MCF 10A (cell line): ENCODE measurements around the gene CCNK. TPM values are rescaled to one million over a fixed set of nuclear protein-coding genes. Genes with fewer than 3 reads are reported as not detected.
A peak's percentile ranks its signal among the peaks of the same experiment; 100 is the strongest.

Experiments
- BruUV-seq: library from RNA; stranded (reverse); fragments of 400-500 nt; replicated peaks from 2 replicates; lab custom pipeline; 2021; lab: Mats Ljungman, UMichigan
- CTCF ChIA-PET: fragments of 300-600 bp; sonication (Branson Sonifier 250); formaldehyde crosslinking; extraction: SDS; loops from one replicate; lab custom pipeline; 2021; ENCODE audit warnings: antibody characterized with exemption, inconsistent platforms; lab: Yijun Ruan, JAX
- POLR2A ChIA-PET: fragments of 300-600, 350-650 bp; sonication (Branson Sonifier 250); formaldehyde crosslinking; extraction: SDS; loops from one replicate; lab custom pipeline; 2020; ENCODE audit warnings: antibody characterized with exemption, inconsistent platforms; lab: Yijun Ruan, JAX
- DNase-seq: peaks from one replicate; pipeline ENCODE4 v3.0.0-alpha.2; 2018; ENCODE audit not compliant: unreplicated experiment
- H3K27ac Mint-ChIP-seq: one replicate; pipeline ENCODE4 v1.8.0; 2022; ENCODE audit warnings: mild to moderate bottlenecking, low read depth, mixed read lengths; ENCODE audit not compliant: unreplicated experiment
- H3K27me3 Mint-ChIP-seq: one replicate; pipeline ENCODE4 v1.8.0; 2022; ENCODE audit warnings: mixed read lengths; ENCODE audit not compliant: insufficient read depth, unreplicated experiment
- H3K36me3 Mint-ChIP-seq: one replicate; pipeline ENCODE4 v1.8.0; 2022; ENCODE audit warnings: mild to moderate bottlenecking, moderate library complexity, mixed read lengths; ENCODE audit not compliant: insufficient read depth, unreplicated experiment
- H3K4me1 Mint-ChIP-seq: one replicate; pipeline ENCODE4 v1.8.0; 2022; ENCODE audit warnings: mixed read lengths; ENCODE audit not compliant: insufficient read depth, unreplicated experiment
- H3K4me3 Mint-ChIP-seq: one replicate; pipeline ENCODE4 v1.8.0; 2022; ENCODE audit warnings: mild to moderate bottlenecking, moderate library complexity, mixed read lengths; ENCODE audit not compliant: unreplicated experiment
- H3K9me3 Mint-ChIP-seq: one replicate; pipeline ENCODE4 v1.8.0; 2022; ENCODE audit warnings: mixed read lengths; ENCODE audit not compliant: unreplicated experiment
- CTCF ChIP-seq: fragments of 200-600 bp; IDR thresholded peaks from one replicate; pipeline ENCODE4 v1.8.0; 2022; ENCODE audit warnings: antibody characterized with exemption, mild to moderate bottlenecking; ENCODE audit not compliant: unreplicated experiment
- intact Hi-C: fragments of 100-400 bp; cut with micrococcal nuclease; formaldehyde crosslinking; loops from 2 replicates; pipeline ENCODE4 v1.14.1; 2022
- total RNA-seq: library from RNA; stranded (reverse); gene quantifications from 2 replicates; pipeline ENCODE4 v1.2.3, GENCODE V29; 2022

The CCNK gene
- total RNA-seq, 1 experiment from 2014 or later, result 70.4 TPM

GRCh38 chr14:99560403-99560802 is 79.2 kb downstream of the CCNK start:
- ChIA-PET POLR2A (no interaction called here), CTCF (no interaction called here)
- DNase-seq, result no peak
- H3K27me3 Mint-ChIP-seq, result no peaks in the 10 kb centered on the region
- H3K27ac Mint-ChIP-seq, result no peak overlapping the region
- H3K36me3 Mint-ChIP-seq, result peaks cover 7% of the 10 kb centered on the region
- H3K4me3 Mint-ChIP-seq, result no peak overlapping the region
- intact Hi-C loops, result no loop called here
- TF ChIP-seq CTCF, result no peak
- H3K4me1 Mint-ChIP-seq, result peaks cover 23% of the 10 kb centered on the region
- H3K9me3 Mint-ChIP-seq, result no peaks in the 10 kb centered on the region
- no TSS peak for BruUV-seq

GRCh38 chr14:99560922-99561683 is 79.9 kb downstream of the CCNK start:
- no peak for TF ChIP-seq CTCF
- Mint-ChIP-seq H3K36me3 (peaks cover 7% of the 10 kb centered on the region), H3K4me3 (no peak overlapping the region), H3K9me3 (no peaks in the 10 kb centered on the region), H3K4me1 (peaks cover 30% of the 10 kb centered on the region), H3K27me3 (no peaks in the 10 kb centered on the region), H3K27ac (no peak overlapping the region)
- no peak for DNase-seq
- ChIA-PET POLR2A (interaction anchor here (0.9 kb wide), 1 partner anchor 15 kb away, joined by 3 read pairs; no protein-coding TSS in a partner anchor), CTCF (interaction anchor here (1.3 kb wide), 1 partner anchor 63 kb away, joined by 4 read pairs; no protein-coding TSS in a partner anchor)
- intact Hi-C loops, result no loop called here
- no TSS peak for BruUV-seq

GRCh38 chr14:99561864-99562263 is 80.7 kb downstream of the CCNK start:
- H3K27ac Mint-ChIP-seq, result no peak overlapping the region
- intact Hi-C loops, result no loop called here
- no peak for TF ChIP-seq CTCF
- ChIA-PET POLR2A (interaction anchor here (0.5 to 0.9 kb wide), 2 partner anchors 14 to 631 kb away, joined by 3 read pairs; no protein-coding TSS in a partner anchor), CTCF (interaction anchor here (1.1 to 1.3 kb wide), 2 partner anchors 47 to 63 kb away, joined by 3 to 4 read pairs; no protein-coding TSS in a partner anchor)
- BruUV-seq, result no TSS peak
- peak; percentile 19 for DNase-seq
- H3K9me3 Mint-ChIP-seq, result no peaks in the 10 kb centered on the region
- peaks cover 32% of the 10 kb centered on the region for H3K4me1 Mint-ChIP-seq
- no peaks in the 10 kb centered on the region for H3K27me3 Mint-ChIP-seq
- H3K4me3 Mint-ChIP-seq, result no peak overlapping the region
- H3K36me3 Mint-ChIP-seq, result peaks cover 7% of the 10 kb centered on the region

Other genes starting within 250 kb of the CCNK start
- 0.84 and 1.4 TPM in 2 replicates for gene BCL11B, start 209.2 kb upstream of the CCNK start, total RNA-seq
- 43.9 and 50.6 TPM in 2 replicates for gene SETD3, start 550 bp upstream of the CCNK start, total RNA-seq
- gene CCDC85C, start 122.8 kb downstream of the CCNK start, total RNA-seq, result 19.1 and 29.9 TPM in 2 replicates
- gene HHIPL1, start 163.7 kb downstream of the CCNK start, total RNA-seq, result 0.10 TPM in 1 of 2 replicates, not detected in the other
- gene CYP46A1, start 202.9 kb downstream of the CCNK start, total RNA-seq, result 0.20 and 0.30 TPM in 2 replicates